CD4-positive, alpha-beta T cell treated with Interferon alpha-2 for 1 hour (primary cell): Measurements from ENCODE around the gene GLIPR1L1.

Source experiments
- DNase-seq, 2 donors: peaks; one replicate each; pipeline ENCODE4 v3.0.0-alpha.2; 2020 to 2022

GLIPR1L1 gene

GRCh38 chr12:75354011-75354410 is 19.5 kb downstream of the GLIPR1L1 start:
- DNase-seq: no peak

GRCh38 chr12:75360920-75361319 is 26.4 kb downstream of the GLIPR1L1 start:
- no peak for DNase-seq

- DNase-seq: no peak
These were observed 26.9 kb downstream of the GLIPR1L1 start for GRCh38 chr12:75361408-75361807.

DNA sequence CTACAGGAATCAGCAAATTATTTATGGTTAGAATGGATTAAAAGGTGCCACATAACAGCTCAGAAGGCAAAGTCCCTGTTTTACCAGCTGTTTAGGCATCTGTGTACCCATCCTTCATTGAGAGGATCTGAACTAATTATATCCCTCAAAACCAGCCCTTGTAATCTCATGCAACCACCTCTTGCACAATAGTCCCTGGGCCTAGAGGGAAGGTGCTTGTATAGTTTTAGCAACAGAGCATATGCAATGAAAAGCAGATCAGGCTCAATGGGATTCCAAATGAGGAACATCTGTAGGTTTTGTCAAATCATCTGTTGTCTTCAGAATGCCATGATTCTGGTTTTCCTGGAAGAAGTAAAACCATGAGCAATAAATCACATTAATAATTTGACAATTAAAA is 30.4 kb downstream of the GLIPR1L1 start:
- DNase-seq: no peak

GRCh38 chr12:75366629-75367028 is 32.2 kb downstream of the GLIPR1L1 start:
- DNase-seq: no peak

- DNase-seq: no peak
These were observed 40.5 kb downstream of the GLIPR1L1 start for GRCh38 chr12:75374971-75375370.

DNA sequence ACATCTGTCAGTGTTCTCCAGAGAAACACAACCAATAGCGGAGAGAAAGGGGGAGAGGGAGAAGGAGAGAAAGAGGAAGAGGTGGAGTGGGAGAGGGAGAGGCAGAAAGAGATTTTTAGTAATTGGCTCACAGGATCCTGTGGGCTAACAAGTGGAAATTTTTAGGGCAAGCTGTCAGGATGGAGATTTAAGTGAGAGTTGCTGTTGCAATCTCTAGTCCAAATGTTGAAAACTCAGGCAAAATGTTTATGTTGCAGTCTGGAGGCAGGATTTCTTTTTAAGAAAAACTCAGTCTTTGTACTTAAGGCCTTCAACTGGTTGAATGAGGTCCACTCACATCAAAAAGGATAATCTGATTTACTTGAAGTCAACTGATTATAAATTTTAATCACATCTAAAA is 43.9 kb downstream of the GLIPR1L1 start:
- no peak for DNase-seq

DNA sequence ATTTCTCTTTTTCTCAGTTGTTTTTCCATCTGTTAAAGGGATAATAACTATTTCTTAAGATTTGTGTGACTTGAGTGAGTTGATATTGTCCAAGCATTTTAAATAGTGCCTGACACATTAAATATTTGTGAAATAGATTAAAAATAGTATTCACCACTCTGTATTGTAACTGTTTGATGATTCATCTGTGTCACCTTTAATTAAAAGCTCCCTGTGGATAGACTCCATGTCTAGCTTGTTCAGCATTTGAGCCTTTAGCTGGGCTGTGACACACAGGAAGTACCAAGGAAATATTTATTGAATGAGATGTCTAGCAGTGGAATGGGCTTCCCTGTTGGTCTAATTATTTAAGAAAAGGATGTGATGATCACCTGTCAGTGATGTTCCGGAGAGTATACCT is 54.6 kb downstream of the GLIPR1L1 start:
- no peak for DNase-seq

GRCh38 chr12:75389706-75390105 is 55.2 kb downstream of the GLIPR1L1 start:
- no peak for DNase-seq

DNA sequence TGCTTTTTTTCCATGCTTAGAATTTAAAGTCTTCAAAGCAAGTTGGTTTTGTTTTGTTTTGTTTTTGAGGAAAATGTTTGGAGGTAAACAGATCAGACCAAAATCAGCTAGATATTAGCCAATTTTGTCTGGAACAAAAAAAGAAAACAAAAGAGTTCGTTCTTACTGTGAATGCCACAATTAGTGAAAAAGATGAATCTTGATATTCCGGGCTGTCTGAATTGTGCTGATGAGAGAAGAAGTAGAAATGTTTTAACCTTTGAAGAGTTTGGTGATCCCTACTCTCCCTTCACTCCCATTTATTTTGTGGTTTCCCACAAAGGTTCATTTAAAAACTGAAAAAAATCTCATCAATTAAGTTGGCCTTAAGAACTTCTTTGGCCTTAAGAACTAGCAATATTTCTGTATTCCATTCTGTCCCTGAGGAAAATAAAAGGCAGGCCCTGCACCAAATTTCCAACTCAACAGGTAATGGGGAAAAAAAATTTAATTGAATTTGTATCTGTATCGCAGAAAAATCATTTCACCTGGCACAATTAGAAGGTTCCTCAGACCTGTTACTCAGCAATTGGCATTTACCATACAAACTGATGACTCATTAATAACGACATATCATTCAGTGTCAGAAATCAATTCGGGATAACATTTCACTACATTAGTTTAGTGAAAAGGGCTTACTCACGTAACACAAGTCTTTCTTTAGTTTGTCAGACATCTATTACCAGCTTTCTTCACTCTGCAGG is 55.9 kb downstream of the GLIPR1L1 start:
- no peak for DNase-seq

DNA sequence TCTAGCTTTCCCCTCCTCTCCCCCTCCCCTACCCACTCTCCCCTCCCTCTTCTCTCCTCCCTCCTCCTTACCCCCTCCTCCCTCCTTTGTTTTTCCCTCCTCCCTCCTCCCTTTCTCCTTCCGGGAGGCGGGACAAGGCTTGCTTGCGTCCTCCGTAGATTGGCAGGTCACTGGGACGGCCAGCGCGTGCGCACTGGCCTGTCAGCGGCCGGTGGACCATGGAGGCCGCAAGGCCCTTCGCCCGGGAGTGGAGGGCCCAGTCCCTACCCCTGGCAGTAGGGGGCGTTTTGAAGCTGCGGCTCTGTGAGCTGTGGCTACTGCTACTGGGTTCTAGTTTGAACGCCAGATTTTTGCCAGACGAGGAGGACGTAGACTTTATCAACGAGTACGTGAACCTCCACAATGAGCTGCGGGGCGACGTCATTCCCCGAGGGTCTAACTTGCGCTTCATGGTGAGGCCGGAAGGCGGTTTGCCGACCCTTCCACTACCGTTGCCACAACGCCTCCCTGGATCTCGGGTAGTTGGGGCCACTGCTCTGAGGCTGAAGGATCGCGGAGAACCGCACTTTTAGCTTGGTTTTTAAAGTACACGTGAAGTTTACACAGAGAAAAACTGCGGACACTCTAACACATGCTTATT is 56.5 kb downstream of the GLIPR1L1 start, which contains the start of gene GLIPR1L2:
Gene GLIPR1L2, plus strand, starts transcription at position 191 of the 640 bp plus-strand sequence. Its CDS starts 28 bp downstream, at position 219.
- DNase-seq: peak; percentile 94 to 95

DNA sequence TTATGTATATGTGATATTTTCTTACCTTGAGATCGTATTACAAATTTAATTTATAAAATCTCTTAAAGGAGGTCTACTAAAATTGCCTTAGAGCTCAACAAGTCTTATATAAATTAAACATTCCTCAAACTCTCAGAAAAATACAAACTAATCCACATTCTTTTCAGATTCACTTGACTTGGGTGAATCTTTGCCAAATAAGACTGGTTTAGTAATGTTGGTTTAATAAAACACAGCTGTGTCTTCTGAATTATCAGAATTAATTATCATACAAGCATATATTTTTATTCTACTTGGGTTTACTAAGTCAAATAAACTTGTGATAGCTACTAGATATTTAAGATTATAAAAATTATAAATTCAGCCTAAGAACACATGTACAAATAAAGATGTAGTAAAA is 69.8 kb downstream of the GLIPR1L1 start:
- no peak for DNase-seq

DNA sequence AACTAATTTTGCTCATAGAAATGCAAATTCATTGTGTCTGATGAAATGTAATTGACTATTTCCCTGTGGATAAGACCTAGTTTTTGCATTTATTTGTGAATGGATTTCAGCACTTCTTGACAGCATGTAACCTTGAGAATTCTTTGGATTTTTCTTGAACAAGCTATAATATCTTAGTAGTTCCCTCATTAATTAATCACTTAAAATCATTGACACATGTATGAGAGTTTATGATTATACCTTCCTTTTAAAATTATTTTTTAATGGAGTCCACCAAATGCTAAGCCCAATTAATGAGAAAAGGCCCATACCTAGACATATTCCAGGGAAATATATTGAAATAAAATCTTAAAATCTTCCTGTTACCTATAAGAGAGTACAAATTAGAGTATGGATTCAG is 73.2 kb downstream of the GLIPR1L1 start:
- no peak for DNase-seq

DNA sequence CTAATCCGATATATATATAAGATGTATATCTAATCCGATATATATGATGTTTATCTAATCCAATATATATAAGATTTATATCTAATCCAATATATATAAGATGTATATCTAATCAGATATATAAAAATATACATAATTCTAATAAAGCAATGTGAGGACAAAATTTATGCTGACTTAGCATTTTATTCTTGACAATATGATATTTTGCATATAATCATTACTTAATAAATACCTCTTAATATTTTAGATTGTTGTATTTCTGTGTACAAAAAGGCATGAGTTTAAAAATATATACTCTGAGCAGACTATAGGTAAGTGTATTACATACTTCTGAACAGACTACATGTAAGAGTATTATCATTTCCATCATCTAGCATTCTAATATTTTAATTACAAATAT is 75.4 kb downstream of the GLIPR1L1 start:
- DNase-seq: no peak

DNA sequence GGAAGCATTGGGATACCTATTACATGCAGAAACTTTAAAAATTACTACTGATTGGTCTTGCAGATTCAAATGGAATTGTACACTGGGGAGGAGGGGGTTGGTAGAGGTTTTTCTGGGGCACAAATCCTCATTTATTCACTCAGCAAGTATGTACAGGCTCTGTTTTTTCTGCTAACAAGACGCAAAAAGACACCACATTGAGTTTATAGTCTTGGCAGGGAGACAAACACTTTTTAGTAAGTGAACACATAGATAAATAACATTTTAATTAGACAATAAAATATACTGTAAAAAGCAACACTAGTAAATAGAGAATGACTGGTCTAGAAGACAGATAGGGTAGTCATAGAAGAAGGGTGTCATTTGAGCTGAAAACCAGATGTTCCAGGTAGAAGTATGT is 80.2 kb downstream of the GLIPR1L1 start:
- no peak for DNase-seq

GRCh38 chr12:75419841-75420240 is 85.4 kb downstream of the GLIPR1L1 start:
- DNase-seq: no peak
